PC-9 (cell line): ENCODE results near the gene LNX1.

Experiments
- CTCF ChIP-seq: fragments of 200-600 bp; sonication (generic); conservative IDR thresholded peaks from 2 replicates; pipeline ENCODE4 v1.6.1; 2017; ENCODE audit warnings: mixed run types, antibody characterized with exemption, mild to moderate bottlenecking, moderate library complexity
- EZH2 ChIP-seq: fragments of 200-600 bp; sonication (generic); IDR thresholded peaks from 2 replicates; pipeline ENCODE4 v1.8.0; 2017; ENCODE audit warnings: antibody characterized with exemption, low read depth

GRCh38 chr4:53534684-53535083, 56.6 kb downstream of the LNX1 start:
- TF ChIP-seq CTCF (no peak), EZH2 (no peak)
